ENCODE results near the gene ATG13. TPM values are rescaled to one million over a fixed set of nuclear protein-coding genes. Genes with fewer than 3 reads are reported as not detected.

The ATG13 gene
- total RNA-seq, 1 donor from 2014 or later = 51.3 TPM

GRCh38 chr11:46594785-46595184, 22.6 kb upstream of the ATG13 start:
- no peaks in the 10 kb centered on the region for H3K36me3 Mint-ChIP-seq (ENCODE audit: low read depth)
- no peak for TF ChIP-seq CTCF (conservative IDR thresholded peaks at IDR 0.05)
- no peak overlapping the region for H3K4me3 Mint-ChIP-seq
- H3K27ac Mint-ChIP-seq (ENCODE audit: unreplicated experiment) = no peak overlapping the region
- H3K27me3 Mint-ChIP-seq (ENCODE audit: low read depth) = no peaks in the 10 kb centered on the region
- no peak for DNase-seq (ENCODE audit: low read depth, low spot score)
- peaks cover 30% of the 10 kb centered on the region for H3K4me1 Mint-ChIP-seq
- H3K9me3 Mint-ChIP-seq = no peaks in the 10 kb centered on the region

- peaks cover 18% of the 10 kb centered on the region for H3K4me1 Mint-ChIP-seq
Measured at GRCh38 chr11:46597155-46597554, 20.2 kb upstream of the ATG13 start.

GRCh38 chr11:46597609-46598219, 19.6 kb upstream of the ATG13 start:
- no peak overlapping the region for H3K4me3 Mint-ChIP-seq
- peaks cover 14% of the 10 kb centered on the region for H3K4me1 Mint-ChIP-seq
- no peak for TF ChIP-seq CTCF (conservative IDR thresholded peaks at IDR 0.05)
- H3K27ac Mint-ChIP-seq (ENCODE audit: unreplicated experiment) = no peak overlapping the region
- H3K27me3 Mint-ChIP-seq (ENCODE audit: low read depth) = no peaks in the 10 kb centered on the region
- H3K9me3 Mint-ChIP-seq = no peaks in the 10 kb centered on the region
- DNase-seq (ENCODE audit: low read depth, low spot score) = no peak
- H3K36me3 Mint-ChIP-seq (ENCODE audit: low read depth) = no peaks in the 10 kb centered on the region

More at GRCh38 chr11:46597155-46597554, 20.2 kb upstream of the ATG13 start:
- no peak for TF ChIP-seq CTCF (conservative IDR thresholded peaks at IDR 0.05)
- Mint-ChIP-seq H3K9me3 (no peaks in the 10 kb centered on the region), H3K4me3 (no peak overlapping the region), H3K27ac (ENCODE audit: unreplicated experiment) (no peak overlapping the region), H3K36me3 (ENCODE audit: low read depth) (no peaks in the 10 kb centered on the region), H3K27me3 (ENCODE audit: low read depth) (no peaks in the 10 kb centered on the region)
- no peak for DNase-seq (ENCODE audit: low read depth, low spot score)

- no peak for TF ChIP-seq CTCF (conservative IDR thresholded peaks at IDR 0.05)
- H3K4me1 Mint-ChIP-seq = no peaks in the 10 kb centered on the region
- no peaks in the 10 kb centered on the region for H3K27me3 Mint-ChIP-seq (ENCODE audit: low read depth)
- H3K36me3 Mint-ChIP-seq (ENCODE audit: low read depth) = no peaks in the 10 kb centered on the region
- peak overlapping the region; percentile 17 for H3K4me3 Mint-ChIP-seq
- no peak for DNase-seq (ENCODE audit: low read depth, low spot score)
- no peak overlapping the region for H3K27ac Mint-ChIP-seq (ENCODE audit: unreplicated experiment)
- H3K9me3 Mint-ChIP-seq = no peaks in the 10 kb centered on the region
Measured at GRCh38 chr11:46599340-46600193, 17.8 kb upstream of the ATG13 start.

GRCh38 chr11:46600194-46600960, 17.0 kb upstream of the ATG13 start:
- H3K36me3 Mint-ChIP-seq (ENCODE audit: low read depth) = no peaks in the 10 kb centered on the region
- no peak for TF ChIP-seq CTCF (conservative IDR thresholded peaks at IDR 0.05)

More at GRCh38 chr11:46600194-46600960, 17.0 kb upstream of the ATG13 start:
- no peak overlapping the region for H3K4me3 Mint-ChIP-seq
- no peaks in the 10 kb centered on the region for H3K27me3 Mint-ChIP-seq (ENCODE audit: low read depth)
- DNase-seq (ENCODE audit: low read depth, low spot score) = no peak
- H3K9me3 Mint-ChIP-seq = no peaks in the 10 kb centered on the region
- H3K4me1 Mint-ChIP-seq = no peaks in the 10 kb centered on the region
- H3K27ac Mint-ChIP-seq (ENCODE audit: unreplicated experiment) = no peak overlapping the region

Measured in neural crest cell (in vitro differentiated cells).